K562 (cell line): ENCODE results near the gene WNK2. TPM values are rescaled to one million over a fixed set of nuclear protein-coding genes. Genes with fewer than 3 reads are reported as not detected.

Source experiments
- ATAC-seq: fragments of 200-7000 bp; cut with Tn5 transposase; 3 replicates; pipeline ENCODE4 v1.9.1; 2020; ENCODE audit warnings: moderate library complexity
- BruUV-seq: library from RNA; stranded (reverse); fragments of 400-500 nt; replicated peaks from 2 replicates; lab custom pipeline; 2021; lab: Mats Ljungman, UMichigan
- CTCF ChIA-PET: fragments of 300-600 bp; formaldehyde crosslinking; extraction: SDS; loops from one replicate; lab custom pipeline; 2021; ENCODE audit warnings: low intra/inter-chr PET ratio; lab: Yijun Ruan, JAX
- POLR2A ChIA-PET: fragments of 300-600, 350-650 bp; sonication (Branson Sonifier 250); formaldehyde crosslinking; extraction: SDS; loops from one replicate; lab custom pipeline; 2021; ENCODE audit warnings: antibody characterized with exemption, inconsistent platforms; lab: Yijun Ruan, JAX
- DNase-seq, 4 experiments: peaks; one replicate each; pipeline versions ENCODE4 v3.0.0 to v3.0.0-alpha.2; 2011 to 2018; ENCODE audit warnings: low spot score in 3 of 4, mixed read lengths in 3 of 4; ENCODE audit errors: extremely low read depth in 1 of 4
- FAIRE-seq: peaks from 2 replicates; lab custom pipeline; 2011; peaks lifted over from hg19 to GRCh38; lab: Jason Lieb, UNC
- H2AFZ ChIP-seq: 2 replicates; pipeline ENCODE4 v1.6.0; 2011; ENCODE audit warnings: low read depth, low read length, control low read depth, inconsistent platforms
- H3K27ac ChIP-seq: fragments of 200-600 bp; 3 replicates; pipeline ENCODE4 v1.8.0; 2011; ENCODE audit warnings: low read depth, mild to moderate bottlenecking, control low read depth, inconsistent platforms, low read length, moderate library complexity, mixed read lengths; ENCODE audit errors: extremely low read depth
- H3K27me3 ChIP-seq, 2 experiments: fragments of 300-600 bp in 1 of 2; 2 replicates in 1 of 2; 3 replicates in 1 of 2; pipeline versions ENCODE4 v1.6.0 to v1.8.0; 2011; ENCODE audit warnings: inconsistent platforms in 2 of 2, low read length in 2 of 2, mild to moderate bottlenecking in 1 of 2, mixed read lengths in 1 of 2, moderate library complexity in 1 of 2; ENCODE audit not compliant: control insufficient read depth in 2 of 2, insufficient read depth in 2 of 2
- H3K36me3 ChIP-seq: fragments of 300-600 bp; 3 replicates; pipeline ENCODE4 v1.8.0; 2011; ENCODE audit warnings: mild to moderate bottlenecking, low read length, inconsistent platforms; ENCODE audit not compliant: control insufficient read depth, insufficient read depth
- H3K4me1 ChIP-seq, 2 experiments: fragments of 200-600 bp in 1 of 2; replicated peaks in 1 of 2; 2 replicates in 1 of 2; 3 replicates in 1 of 2; pipeline versions ENCODE4 v1.5.1 to v1.8.0; 2011; ENCODE audit warnings: inconsistent platforms in 2 of 2, low read length in 2 of 2, mild to moderate bottlenecking in 1 of 2, mixed read lengths in 1 of 2, moderate library complexity in 1 of 2; ENCODE audit not compliant: control insufficient read depth in 2 of 2, insufficient read depth in 2 of 2
- H3K4me2 ChIP-seq: 2 replicates; pipeline ENCODE4 v1.6.1; 2011; ENCODE audit warnings: low read length, control low read depth, inconsistent platforms, mixed read lengths; ENCODE audit not compliant: insufficient read depth
- H3K4me3 ChIP-seq: fragments of 200-600 bp; sonication (generic), shearing (Covaris generic); 2 replicates; pipeline ENCODE4 v1.5.1; 2016; ENCODE audit warnings: control low read depth, inconsistent platforms
- H3K79me2 ChIP-seq: fragments of 200-600 bp; 3 replicates; pipeline ENCODE4 v1.8.0; 2011; ENCODE audit warnings: low read length, inconsistent platforms; ENCODE audit not compliant: control insufficient read depth, insufficient read depth
- H3K9ac ChIP-seq, 2 experiments: 2 replicates each; pipeline versions ENCODE4 v1.6.0 to v1.6.1; 2011; ENCODE audit warnings: low read depth in 2 of 2, low read length in 2 of 2, control low read depth in 1 of 2, inconsistent platforms in 1 of 2, mild to moderate bottlenecking in 1 of 2, mixed read lengths in 1 of 2; ENCODE audit not compliant: insufficient read depth in 1 of 2
- H3K9me1 ChIP-seq: one replicate; pipeline ENCODE4 v1.6.0; 2011; ENCODE audit warnings: inconsistent platforms, mild to moderate bottlenecking, low read length, moderate library complexity; ENCODE audit not compliant: control insufficient read depth, insufficient read depth
- H3K9me3 ChIP-seq: replicated peaks from 2 replicates; pipeline ENCODE4 v1.5.1; 2011; ENCODE audit warnings: low read depth, low read length, inconsistent platforms; ENCODE audit not compliant: control insufficient read depth, insufficient read depth
- H4K20me1 ChIP-seq: replicated peaks from 2 replicates; pipeline ENCODE4 v1.6.1; 2011; ENCODE audit warnings: low read length, inconsistent platforms, mixed read lengths; ENCODE audit not compliant: control insufficient read depth, insufficient read depth
- ARHGAP35 ChIP-seq: fragments of 450-650 bp; IDR thresholded peaks from 2 replicates; pipeline ENCODE4 v1.6.1; 2018; ENCODE audit not compliant: partially characterized antibody
- ARID3B ChIP-seq: fragments of 250-450 bp; sonication (Bioruptor Pico); IDR thresholded peaks from 2 replicates; pipeline ENCODE4 v1.4.0; 2020; ENCODE audit warnings: borderline replicate concordance
- E4F1 ChIP-seq: fragments of 250-450 bp; sonication (Bioruptor Pico); IDR thresholded peaks from 2 replicates; pipeline ENCODE4 v1.5.0; 2021; ENCODE audit warnings: mild to moderate bottlenecking, borderline replicate concordance
- HNRNPL ChIP-seq: fragments of 200-400 bp; formaldehyde crosslinking; IDR thresholded peaks from 2 replicates; pipeline ENCODE4 v1.6.1; 2017; ENCODE audit warnings: low read depth, mild to moderate bottlenecking, low read length
- KAT8 ChIP-seq: fragments of 450-650 bp; IDR thresholded peaks from 2 replicates; pipeline ENCODE4 v1.6.1; 2016; ENCODE audit warnings: low read depth, mild to moderate bottlenecking
- KDM2B ChIP-seq: fragments of 250-450 bp; sonication (Bioruptor Pico); IDR thresholded peaks from 2 replicates; pipeline ENCODE4 v1.8.0; 2021; ENCODE audit warnings: mild to moderate bottlenecking, moderate library complexity
- MTA1 ChIP-seq: fragments of 450-650 bp; IDR thresholded peaks from 2 replicates; pipeline ENCODE4 v1.6.1; 2017; ENCODE audit warnings: borderline replicate concordance
- MYBL2 ChIP-seq, 2 experiments: fragments of 450-650 bp in 1 of 2; sonication (generic) in 1 of 2; formaldehyde crosslinking in 1 of 2; IDR thresholded peaks; 2 replicates each; pipeline versions ENCODE4 v1.6.1 to v1.8.1; 2017 to 2022; ENCODE audit warnings: borderline replicate concordance in 1 of 2, inconsistent platforms in 1 of 2, low read depth in 1 of 2, mild to moderate bottlenecking in 1 of 2, missing genetic modification reagents in 1 of 2, moderate library complexity in 1 of 2
- NFE2L1 ChIP-seq: fragments of 450-650 bp; IDR thresholded peaks from 2 replicates; pipeline ENCODE4 v1.6.1; 2016; ENCODE audit warnings: missing genetic modification characterization, low read depth, mild to moderate bottlenecking, missing compliant biosample characterization, moderate library complexity, borderline replicate concordance
- RNF2 ChIP-seq: sonication (generic); IDR thresholded peaks from 2 replicates; pipeline ENCODE4 v1.6.1; 2016
- SMARCA4 ChIP-seq: fragments of 450-650 bp; IDR thresholded peaks from 2 replicates; pipeline ENCODE4 v1.6.1; 2016
- ZBTB8A ChIP-seq: fragments of 450-650 bp; IDR thresholded peaks from 2 replicates; pipeline ENCODE4 v1.6.1; 2018; ENCODE audit warnings: mild to moderate bottlenecking, moderate library complexity; ENCODE audit not compliant: partially characterized antibody
- ZC3H8 ChIP-seq: fragments of 450-650 bp; IDR thresholded peaks from 2 replicates; pipeline ENCODE4 v1.6.1; 2017
- ZEB2 ChIP-seq: fragments of 450-650 bp; IDR thresholded peaks from 2 replicates; pipeline ENCODE4 v1.6.1; 2016
- ZNF12 ChIP-seq: sonication (generic); formaldehyde crosslinking; IDR thresholded peaks from 2 replicates; pipeline ENCODE4 v1.4.0; 2020; ENCODE audit warnings: mild to moderate bottlenecking, missing genetic modification reagents
- WGBS: fragments of 100-300 bp; shearing (Covaris generic); methylation state at CpG from one replicate; pipeline ENCODE4 v1.1.6; 2016; ENCODE audit warnings: low coverage, mixed read lengths; ENCODE audit not compliant: insufficient coverage; ENCODE audit errors: missing lambda C conversion rate; 5-methylcytosine and 5-hydroxymethylcytosine counted together
- in situ Hi-C: fragments of 300-500 bp; cut with MboI; formaldehyde crosslinking; loops from 4 replicates; pipeline ENCODE4 v1.15.0; 2018; ENCODE audit warnings: inconsistent platforms, mixed read lengths
- intact Hi-C: fragments of 100-400 bp; cut with micrococcal nuclease; formaldehyde crosslinking; loops from 2 replicates; pipeline ENCODE4 v1.14.2; 2022
- polyA plus RNA-seq, 8 experiments: library from polyadenylated mRNA; depleted of rRNA in 4 of 8; stranded (reverse) in 5 of 8; unstranded in 3 of 8; fragments of >200 nt; fragmentation: Nextera tagmentation in 2 of 8; fragmentation: Illumina TruSeq in 1 of 8; extraction: Ambion mirVana in 2 of 8; extraction: Trizol in 1 of 8; gene quantifications; 2 replicates each; pipeline versions ENCODE4 v1.2.1 to v1.2.3, GENCODE V29; 2011 to 2014; ENCODE audit warnings: inconsistent platforms in 1 of 8, missing spikeins in 1 of 8
- total RNA-seq, 7 experiments: library from RNA; depleted of rRNA in 6 of 7; stranded (reverse); fragments of >200 nt in 6 of 7; fragmentation: Illumina TruSeq in 2 of 7; extraction: Trizol in 2 of 7; gene quantifications; 2 replicates each; pipeline versions ENCODE4 v1.2.1 to v1.2.3, GENCODE V29; 2011 to 2021; ENCODE audit warnings: low replicate concordance in 1 of 7

WNK2 gene
- total and polyA plus RNA-seq, 9 of the 15 experiments (the other 6 are each of a cell fraction or from before 2014, with no cell fraction given): 0.36 to 3.3 (median 0.64) TPM; not detected in 2

- WGBS: 2% methylated on average over 11 of the region's 12 CpGs
- Histone ChIP-seq H3K9me1 (no peaks in the 10 kb centered on the region), H3K4me1 (no peaks in the 10 kb centered on the region), H3K4me3 (no peak overlapping the region), H3K9me3 (no peaks in the 10 kb centered on the region), H3K4me2 (no peak overlapping the region), H3K79me2 (no peaks in the 10 kb centered on the region), H2AFZ (no peak overlapping the region), H3K36me3 (no peaks in the 10 kb centered on the region), H3K27ac (no peak overlapping the region), H3K27me3 (peaks cover 0 to 5% of the 10 kb centered on the region in 2 experiments; a peak in 1 of 5 replicates), H3K9ac (no peak overlapping the region), H4K20me1 (no peaks in the 10 kb centered on the region)
- in situ Hi-C loops (no loop called here), intact Hi-C loops (no loop called here)
- ChIA-PET CTCF (no interaction called here), POLR2A (no interaction called here)
- DNase-seq (no peak), ATAC-seq (peak; percentile 47; the same call in 1 of the 3 replicates), FAIRE-seq (no peak)
- no TSS peak for BruUV-seq
- no peak for TF ChIP-seq E4F1 (CRISPR knock-in tag)
- TF ChIP-seq ARID3B: no peak
- TF ChIP-seq KAT8: no peak
- TF ChIP-seq ZBTB8A: no peak
- no peak for TF ChIP-seq ARHGAP35
- TF ChIP-seq NFE2L1 (tag): no peak
- TF ChIP-seq SMARCA4: no peak
- no peak for TF ChIP-seq MTA1
- no peak for TF ChIP-seq KDM2B (CRISPR knock-in tag)
- TF ChIP-seq ZEB2: no peak
- no peak for TF ChIP-seq MYBL2 (IDR thresholded peaks at IDR 0.05; ENCODE audit: low read depth)
- TF ChIP-seq MYBL2 (CRISPR knock-in tag; IDR thresholded peaks at IDR 0.05; ENCODE audit: borderline replicate concordance): no peak
- TF ChIP-seq ZC3H8: no peak
- no peak for TF ChIP-seq HNRNPL
- TF ChIP-seq RNF2: no peak
- no peak for TF ChIP-seq ZNF12
Measured at GRCh38 chr9:93365427-93366118, 181.6 kb downstream of the WNK2 start.
